WTC11 (cell line): ENCODE measurements around the gene DPP4.

Experiments used
- NFYB ChIP-seq: sonication (generic); formaldehyde crosslinking; conservative IDR thresholded peaks from 2 replicates; pipeline ENCODE4 v1.8.0; 2022; ENCODE audit warnings: low read depth, missing genetic modification reagents
- RELA ChIP-seq: sonication (generic); formaldehyde crosslinking; IDR thresholded peaks from 2 replicates; pipeline ENCODE4 v1.8.1; 2022; ENCODE audit warnings: missing genetic modification reagents, mild to moderate bottlenecking, borderline replicate concordance
- TEAD1 ChIP-seq: sonication (generic); formaldehyde crosslinking; IDR thresholded peaks from 2 replicates; pipeline ENCODE4 v1.8.0; 2022; ENCODE audit warnings: mild to moderate bottlenecking, missing genetic modification reagents
- ZBTB21 ChIP-seq: sonication (generic); formaldehyde crosslinking; IDR thresholded peaks from 2 replicates; pipeline ENCODE4 v1.8.1; 2023; ENCODE audit warnings: mild to moderate bottlenecking, missing genetic modification reagents, borderline replicate concordance
- ZNF121 ChIP-seq: sonication (generic); formaldehyde crosslinking; IDR thresholded peaks from 2 replicates; pipeline ENCODE4 v1.8.0; 2023; ENCODE audit warnings: missing genetic modification reagents
- ZNF232 ChIP-seq: sonication (generic); formaldehyde crosslinking; IDR thresholded peaks from 2 replicates; pipeline ENCODE4 v1.8.0; 2022; ENCODE audit warnings: mild to moderate bottlenecking, missing genetic modification reagents
- ZNF263 ChIP-seq: sonication (generic); formaldehyde crosslinking; IDR thresholded peaks from 2 replicates; pipeline ENCODE4 v1.8.1; 2022; ENCODE audit warnings: low read depth, mild to moderate bottlenecking, moderate library complexity, missing genetic modification reagents
- ZNF317 ChIP-seq: sonication (generic); formaldehyde crosslinking; IDR thresholded peaks from 2 replicates; pipeline ENCODE4 v1.8.1; 2023; ENCODE audit warnings: low read depth, mild to moderate bottlenecking, moderate library complexity, missing genetic modification reagents, borderline replicate concordance
- TF ChIP-seq, protein P1 (sequence below): fragments of 200-600 bp; IDR thresholded peaks from 2 replicates; pipeline ENCODE4 v1.8.0; 2022; ENCODE audit warnings: antibody characterized with exemption
- TF ChIP-seq, protein P2 (sequence below): sonication (generic); formaldehyde crosslinking; IDR thresholded peaks from 2 replicates; pipeline ENCODE4 v1.8.0; 2022; ENCODE audit warnings: mild to moderate bottlenecking, missing genetic modification reagents
- TF ChIP-seq, protein P3 (sequence below): sonication (generic); formaldehyde crosslinking; IDR thresholded peaks from 2 replicates; pipeline ENCODE4 v1.8.0; 2022; ENCODE audit warnings: mild to moderate bottlenecking, missing genetic modification reagents

DNA sequence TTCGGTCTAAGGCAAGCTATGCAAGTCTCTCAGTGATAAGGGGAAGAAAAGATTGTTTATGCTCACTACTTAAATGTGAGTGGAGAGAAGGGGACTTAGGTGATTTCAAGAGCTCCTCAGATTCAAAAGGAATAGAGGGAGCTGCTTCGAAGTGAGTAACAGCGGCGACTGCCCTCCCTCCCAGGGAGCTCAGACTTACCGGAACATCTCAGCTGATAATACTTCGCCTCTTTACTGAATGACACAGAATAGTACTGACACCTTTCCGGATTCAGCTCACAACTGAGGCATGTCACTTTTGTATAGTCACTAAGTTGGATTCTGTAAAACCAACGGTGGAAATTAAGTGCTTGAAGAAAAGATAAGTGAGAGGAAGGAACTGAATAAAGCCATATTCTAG lies 55.5 kb downstream of the DPP4 start:
- TF ChIP-seq, protein P1, sequence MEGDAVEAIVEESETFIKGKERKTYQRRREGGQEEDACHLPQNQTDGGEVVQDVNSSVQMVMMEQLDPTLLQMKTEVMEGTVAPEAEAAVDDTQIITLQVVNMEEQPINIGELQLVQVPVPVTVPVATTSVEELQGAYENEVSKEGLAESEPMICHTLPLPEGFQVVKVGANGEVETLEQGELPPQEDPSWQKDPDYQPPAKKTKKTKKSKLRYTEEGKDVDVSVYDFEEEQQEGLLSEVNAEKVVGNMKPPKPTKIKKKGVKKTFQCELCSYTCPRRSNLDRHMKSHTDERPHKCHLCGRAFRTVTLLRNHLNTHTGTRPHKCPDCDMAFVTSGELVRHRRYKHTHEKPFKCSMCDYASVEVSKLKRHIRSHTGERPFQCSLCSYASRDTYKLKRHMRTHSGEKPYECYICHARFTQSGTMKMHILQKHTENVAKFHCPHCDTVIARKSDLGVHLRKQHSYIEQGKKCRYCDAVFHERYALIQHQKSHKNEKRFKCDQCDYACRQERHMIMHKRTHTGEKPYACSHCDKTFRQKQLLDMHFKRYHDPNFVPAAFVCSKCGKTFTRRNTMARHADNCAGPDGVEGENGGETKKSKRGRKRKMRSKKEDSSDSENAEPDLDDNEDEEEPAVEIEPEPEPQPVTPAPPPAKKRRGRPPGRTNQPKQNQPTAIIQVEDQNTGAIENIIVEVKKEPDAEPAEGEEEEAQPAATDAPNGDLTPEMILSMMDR, result no peak
- TF ChIP-seq ZBTB21 (no peak), ZNF121 (no peak), ZNF263 (CRISPR knock-in tag) (no peak), TEAD1 (CRISPR knock-in tag) (no peak), ZNF317 (CRISPR knock-in tag) (no peak), RELA (CRISPR knock-in tag) (no peak), NFYB (CRISPR knock-in tag) (no peak), ZNF232 (no peak)
- TF ChIP-seq, protein P2, sequence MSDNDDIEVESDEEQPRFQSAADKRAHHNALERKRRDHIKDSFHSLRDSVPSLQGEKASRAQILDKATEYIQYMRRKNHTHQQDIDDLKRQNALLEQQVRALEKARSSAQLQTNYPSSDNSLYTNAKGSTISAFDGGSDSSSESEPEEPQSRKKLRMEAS (CRISPR knock-in tag), result no peak
- TF ChIP-seq, protein P3, sequence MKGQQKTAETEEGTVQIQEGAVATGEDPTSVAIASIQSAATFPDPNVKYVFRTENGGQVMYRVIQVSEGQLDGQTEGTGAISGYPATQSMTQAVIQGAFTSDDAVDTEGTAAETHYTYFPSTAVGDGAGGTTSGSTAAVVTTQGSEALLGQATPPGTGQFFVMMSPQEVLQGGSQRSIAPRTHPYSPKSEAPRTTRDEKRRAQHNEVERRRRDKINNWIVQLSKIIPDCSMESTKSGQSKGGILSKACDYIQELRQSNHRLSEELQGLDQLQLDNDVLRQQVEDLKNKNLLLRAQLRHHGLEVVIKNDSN, result no peak
